KOPT-K1 (cell line): ENCODE results near the gene PNPLA8.
"Not testable (repeated sequence)": the region's sequence is repeated elsewhere in the genome, so short reads cannot be mapped to it uniquely, and the experiment has no call there.

Experiments used
- H3K27ac ChIP-seq: fragments of 200-600 bp; sonication (generic); 2 replicates; pipeline ENCODE4 v1.5.1; 2016; ENCODE audit warnings: antibody characterized with exemption, mild to moderate bottlenecking, low read depth, low read length; ENCODE audit not compliant: poor library complexity, severe bottlenecking
- H3K36me3 ChIP-seq: fragments of 200-600 bp; sonication (generic); 2 replicates; pipeline ENCODE4 v1.5.1; 2017; ENCODE audit warnings: antibody characterized with exemption, mild to moderate bottlenecking, low read length, moderate library complexity; ENCODE audit not compliant: insufficient read depth
- H3K9me3 ChIP-seq: fragments of 200-600 bp; sonication (generic); 2 replicates; pipeline ENCODE4 v1.5.1; 2017; ENCODE audit warnings: antibody characterized with exemption, low read length, mild to moderate bottlenecking; ENCODE audit not compliant: insufficient read depth, poor library complexity, severe bottlenecking

Gene PNPLA8

DNA sequence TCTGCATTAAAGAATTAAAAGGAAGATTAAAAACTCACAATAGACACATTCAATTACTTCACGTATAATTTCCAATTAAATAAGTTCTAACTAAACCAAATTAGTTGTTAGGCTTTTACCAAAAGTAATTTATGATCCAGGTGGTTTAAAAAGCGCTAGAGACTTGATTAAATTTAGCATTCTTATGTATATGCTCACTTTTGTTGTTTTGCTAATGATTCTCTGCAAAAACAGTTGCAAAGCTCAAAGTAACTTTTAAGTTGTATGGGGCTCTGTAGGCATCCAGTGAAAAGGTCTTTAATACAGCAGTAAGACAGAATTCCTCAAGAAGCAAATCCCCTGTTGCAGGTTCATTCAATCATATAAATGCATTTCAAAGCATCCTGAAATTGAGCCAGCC, 15.5 kb upstream of the PNPLA8 start:
- Histone ChIP-seq H3K9me3 (no peaks in the 10 kb centered on the region), H3K36me3 (no peaks in the 10 kb centered on the region), H3K27ac (no peak overlapping the region)

DNA sequence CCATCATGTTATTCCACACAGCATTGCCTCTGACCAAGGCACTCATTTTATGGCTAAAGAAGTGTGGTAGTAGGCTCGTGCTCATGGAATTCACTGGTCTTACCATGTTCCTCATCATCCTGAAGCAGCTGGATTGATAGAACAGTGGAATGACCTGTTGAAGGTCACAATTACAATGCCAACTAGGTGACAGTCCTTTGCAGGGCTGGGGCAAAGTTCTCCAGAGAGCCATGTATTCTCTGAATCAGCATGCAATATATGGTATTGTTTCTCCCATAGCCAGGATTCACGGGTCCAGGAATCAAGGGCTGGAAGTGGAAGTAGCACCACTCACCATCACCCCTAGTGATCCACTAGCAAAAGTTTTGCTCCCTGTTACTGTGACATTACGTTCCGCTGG, 12.8 kb upstream of the PNPLA8 start:
- not testable (repeated sequence) for H3K36me3 ChIP-seq, H3K9me3 ChIP-seq, H3K27ac ChIP-seq

DNA sequence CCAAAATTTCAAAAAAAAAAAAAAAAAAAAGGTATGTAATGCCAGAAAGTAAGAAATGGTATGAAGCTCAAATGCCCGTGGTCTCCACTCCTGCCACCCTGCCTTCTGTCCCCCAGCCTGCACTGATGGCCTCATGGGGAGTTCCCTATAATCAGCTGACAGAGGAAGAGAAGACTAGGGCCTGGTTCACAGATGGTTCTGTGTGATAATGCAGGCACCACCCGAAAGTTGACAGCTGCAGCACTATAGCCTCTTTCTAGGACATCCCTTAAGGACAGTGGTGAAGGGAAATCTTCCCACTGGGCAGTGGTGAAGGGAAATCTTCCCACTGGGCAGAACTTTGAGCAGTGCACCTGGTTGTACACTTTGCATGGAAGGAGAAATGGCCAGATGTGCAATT, 12.3 kb upstream of the PNPLA8 start:
- not testable (repeated sequence) for H3K36me3 ChIP-seq, H3K27ac ChIP-seq

DNA sequence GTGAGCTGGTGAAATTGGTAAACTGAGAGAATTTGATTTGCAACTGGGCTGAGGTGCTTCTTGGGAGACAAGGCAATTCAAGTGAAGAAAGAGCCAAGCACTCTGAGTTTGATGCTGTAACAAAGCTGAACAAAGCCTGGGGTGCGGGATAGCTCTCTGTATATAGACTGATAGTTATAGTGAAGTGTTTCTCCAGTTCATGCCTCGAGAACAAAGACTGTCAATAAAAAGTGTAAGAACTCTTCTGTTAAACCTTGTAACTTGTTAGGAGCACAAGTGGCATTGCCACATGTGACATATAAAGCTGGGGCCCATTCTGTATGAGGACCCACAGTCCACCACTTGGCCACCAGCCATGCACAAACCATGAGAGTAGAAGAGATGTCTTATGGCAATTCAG, 11.3 kb upstream of the PNPLA8 start:
- no peaks in the 10 kb centered on the region for H3K9me3 ChIP-seq
- H3K27ac ChIP-seq, result no peak overlapping the region
- H3K36me3 ChIP-seq, result no peaks in the 10 kb centered on the region

More for the DNA sequence above, 12.3 kb upstream of the PNPLA8 start:
- H3K9me3 ChIP-seq, result not testable (repeated sequence)

DNA sequence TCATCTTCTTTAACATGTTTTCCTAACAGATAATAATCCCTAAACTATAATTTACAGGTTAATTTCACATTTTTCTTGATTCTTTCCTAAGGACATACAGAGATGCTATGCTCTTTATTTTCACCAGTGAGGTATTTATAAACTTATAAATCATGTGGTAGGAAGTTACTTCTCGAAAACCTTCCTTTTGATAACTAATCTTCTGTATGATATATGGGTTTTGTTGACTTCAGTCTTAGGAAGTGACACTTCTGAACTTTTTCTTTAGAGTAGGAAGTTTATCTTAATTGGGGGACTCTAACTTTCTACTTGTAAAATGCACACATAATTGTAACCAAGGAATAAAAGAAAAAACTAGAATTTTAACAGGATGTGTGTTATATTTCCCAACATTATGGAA, 9.8 kb upstream of the PNPLA8 start:
- no peaks in the 10 kb centered on the region for H3K36me3 ChIP-seq
- no peak overlapping the region for H3K27ac ChIP-seq
- no peaks in the 10 kb centered on the region for H3K9me3 ChIP-seq

DNA sequence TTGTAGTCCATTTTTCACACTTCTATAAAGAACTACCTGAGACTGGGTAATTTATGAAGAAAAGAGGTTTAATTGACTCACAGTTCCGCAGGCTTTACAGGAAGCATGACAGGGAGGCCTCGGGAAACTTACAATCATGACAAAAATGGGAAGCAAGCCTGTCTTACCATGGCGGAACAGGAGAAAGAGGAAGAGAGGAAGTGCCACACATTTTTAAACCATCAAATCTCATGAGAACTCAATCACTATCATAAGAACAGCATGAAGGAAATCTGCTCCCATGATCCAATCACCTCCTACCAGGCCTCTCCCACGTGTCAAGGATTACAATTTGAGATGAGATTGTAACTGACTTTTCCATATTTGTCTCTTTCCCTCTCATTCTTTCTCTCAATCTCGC, 9.3 kb upstream of the PNPLA8 start:
- Histone ChIP-seq H3K36me3 (no peaks in the 10 kb centered on the region), H3K27ac (no peak overlapping the region), H3K9me3 (no peaks in the 10 kb centered on the region)

DNA sequence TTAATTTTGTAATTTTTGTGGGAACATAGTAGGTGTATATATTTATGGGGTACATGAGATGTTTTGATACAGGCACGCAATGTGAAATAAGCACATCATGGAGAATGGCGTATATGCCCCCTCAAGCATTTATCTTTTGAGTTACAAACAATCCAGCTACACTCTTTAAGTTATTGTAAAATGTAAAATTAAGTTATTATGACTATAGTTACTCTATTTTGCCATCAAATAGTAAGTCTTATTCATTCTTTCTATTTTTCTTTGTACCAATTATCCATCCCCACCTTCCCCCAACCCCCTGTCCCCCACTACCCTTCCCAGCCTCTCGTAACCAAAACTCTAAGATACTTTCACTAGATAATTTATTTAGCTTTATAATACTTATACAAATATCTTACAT, 7.8 kb upstream of the PNPLA8 start:
- Histone ChIP-seq H3K36me3 (no peaks in the 10 kb centered on the region), H3K9me3 (no peaks in the 10 kb centered on the region), H3K27ac (no peak overlapping the region)

DNA sequence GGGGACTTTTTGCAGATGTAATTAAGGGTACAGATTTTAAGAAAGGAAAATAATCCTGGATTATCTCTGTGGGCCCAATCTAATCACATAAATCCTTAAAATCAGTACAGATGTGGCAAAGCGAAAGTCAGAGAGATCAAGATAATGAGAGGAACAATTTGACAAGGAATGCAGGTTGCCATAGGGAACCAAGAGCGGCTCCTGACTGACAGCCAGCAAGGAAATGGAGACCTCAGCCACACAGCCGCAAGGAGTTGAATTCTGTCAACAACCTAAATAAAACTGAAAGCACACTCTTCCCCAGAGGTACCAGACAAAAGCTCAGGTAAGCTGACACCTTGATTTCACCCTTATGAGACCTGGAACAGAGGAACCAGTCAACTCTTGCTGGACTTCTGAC, 3.4 kb upstream of the PNPLA8 start:
- Histone ChIP-seq H3K36me3 (no peaks in the 10 kb centered on the region), H3K27ac (no peak overlapping the region), H3K9me3 (no peaks in the 10 kb centered on the region)

DNA sequence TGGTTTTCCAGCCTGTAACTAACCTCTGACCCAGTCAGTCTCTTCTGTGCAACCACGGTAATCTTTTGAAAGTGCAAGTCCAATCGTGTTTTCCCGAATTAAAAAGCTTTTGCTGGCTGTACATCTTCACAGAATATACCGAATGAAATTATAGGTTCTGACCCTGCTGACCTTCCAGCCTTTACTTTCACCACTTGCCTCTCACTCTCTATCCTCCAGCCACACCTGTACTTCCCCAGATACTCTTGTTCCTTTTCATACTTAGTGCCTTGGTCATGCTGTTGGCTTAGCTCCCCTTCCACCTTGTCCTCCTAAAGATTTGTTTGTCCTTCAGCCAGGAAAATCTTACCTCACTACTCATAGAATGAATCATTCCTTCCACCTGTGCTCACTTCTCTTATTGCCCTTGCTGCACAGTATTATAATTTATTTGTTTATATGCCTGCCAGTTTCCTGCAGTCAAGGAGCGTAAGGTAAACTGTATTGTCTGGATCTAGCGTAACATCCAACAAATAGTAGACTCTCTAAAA, 2.3 kb upstream of the PNPLA8 start:
- Histone ChIP-seq H3K27ac (no peak overlapping the region), H3K36me3 (no peaks in the 10 kb centered on the region), H3K9me3 (no peaks in the 10 kb centered on the region)

DNA sequence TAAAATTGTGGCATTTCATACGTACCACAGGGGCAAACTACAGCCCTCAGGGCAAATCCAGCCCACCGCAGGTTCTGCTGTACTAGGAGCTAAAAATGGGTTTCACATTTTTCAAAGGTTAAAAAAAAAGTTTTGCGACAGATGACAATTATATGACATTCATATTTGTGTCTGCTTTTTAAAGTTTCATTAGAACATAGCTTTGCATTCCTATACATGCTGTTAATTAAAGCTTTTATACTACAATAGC, 758 bp upstream of the PNPLA8 start:
- Histone ChIP-seq H3K36me3 (no peaks in the 10 kb centered on the region), H3K9me3 (no peaks in the 10 kb centered on the region), H3K27ac (peak overlapping the region; percentile 84)

DNA sequence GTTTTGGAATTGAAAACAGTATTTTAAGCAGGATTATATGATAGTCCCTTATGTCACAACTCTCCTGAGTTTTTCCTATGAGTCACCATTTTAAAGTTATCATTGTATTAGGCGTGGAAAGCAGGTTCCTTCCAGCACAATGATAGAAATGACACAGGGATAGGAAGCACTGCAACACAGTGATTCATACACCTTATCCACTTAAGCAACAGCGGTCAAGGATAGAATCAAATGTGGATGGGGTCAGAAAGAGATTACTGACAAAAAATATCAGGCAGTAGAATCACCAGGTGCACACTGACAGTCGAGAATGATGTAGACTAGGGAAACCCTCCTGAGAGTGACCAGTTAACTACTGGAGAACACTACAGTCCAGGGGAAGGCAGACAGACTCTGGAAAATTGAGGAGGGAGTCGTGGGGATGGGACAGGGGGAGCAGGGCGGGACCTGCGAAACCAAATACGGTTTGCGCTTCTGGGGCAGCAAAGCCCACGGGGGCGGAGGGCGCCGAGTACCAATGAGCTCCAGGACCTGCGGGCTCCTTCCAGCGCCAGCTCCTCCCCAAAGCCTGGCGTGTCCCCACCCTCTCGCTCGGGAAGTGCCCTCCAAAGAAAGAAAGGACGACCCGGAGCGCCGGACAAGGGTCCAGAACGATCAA, 479 bp downstream of the PNPLA8 start:
- Histone ChIP-seq H3K36me3 (no peaks in the 10 kb centered on the region), H3K27ac (peak overlapping the region; percentile 64), H3K9me3 (no peaks in the 10 kb centered on the region)

DNA sequence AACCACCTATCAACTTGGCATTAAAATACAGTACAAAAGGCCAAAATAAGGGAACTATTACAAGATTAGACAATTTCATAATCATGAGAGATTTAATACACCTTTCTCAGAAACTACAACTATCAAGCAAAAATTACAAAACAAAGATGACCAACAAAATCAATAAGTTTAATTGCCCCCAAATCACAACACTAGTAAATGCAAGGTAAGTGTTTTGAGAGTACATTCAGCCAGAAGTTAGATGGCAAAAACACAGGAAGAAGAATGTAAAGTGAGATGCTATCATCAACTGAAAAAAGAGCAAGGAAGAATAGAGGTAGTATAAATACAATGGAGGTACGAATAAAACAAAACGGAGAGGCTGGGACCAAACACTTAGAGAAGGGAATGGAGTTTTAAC, 3.2 kb downstream of the PNPLA8 start:
- peaks cover 6% of the 10 kb centered on the region for H3K36me3 ChIP-seq
- H3K9me3 ChIP-seq, result peaks cover 3% of the 10 kb centered on the region
- H3K27ac ChIP-seq, result no peak overlapping the region

DNA sequence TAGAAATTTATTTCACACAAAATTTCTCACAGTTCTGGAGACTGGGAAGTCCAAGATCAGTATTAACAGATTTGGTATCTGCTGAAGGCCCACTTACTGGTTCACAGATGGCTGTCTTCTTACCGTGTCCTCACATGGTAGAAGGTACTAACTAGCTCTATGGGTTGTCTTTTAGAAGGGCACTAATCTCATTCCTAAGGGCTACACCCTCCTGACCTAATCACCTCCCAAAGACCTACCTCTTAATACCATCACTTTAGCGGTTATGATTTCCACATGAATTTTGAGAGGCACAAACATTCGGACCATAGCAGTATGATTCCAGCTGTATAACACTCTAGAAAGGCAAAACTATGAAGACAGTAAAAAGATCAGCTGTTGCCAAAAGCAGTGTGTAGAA, 8.0 kb downstream of the PNPLA8 start:
- H3K27ac ChIP-seq, result no peak overlapping the region
- peaks cover 28% of the 10 kb centered on the region for H3K36me3 ChIP-seq
- peaks cover 3% of the 10 kb centered on the region for H3K9me3 ChIP-seq

DNA sequence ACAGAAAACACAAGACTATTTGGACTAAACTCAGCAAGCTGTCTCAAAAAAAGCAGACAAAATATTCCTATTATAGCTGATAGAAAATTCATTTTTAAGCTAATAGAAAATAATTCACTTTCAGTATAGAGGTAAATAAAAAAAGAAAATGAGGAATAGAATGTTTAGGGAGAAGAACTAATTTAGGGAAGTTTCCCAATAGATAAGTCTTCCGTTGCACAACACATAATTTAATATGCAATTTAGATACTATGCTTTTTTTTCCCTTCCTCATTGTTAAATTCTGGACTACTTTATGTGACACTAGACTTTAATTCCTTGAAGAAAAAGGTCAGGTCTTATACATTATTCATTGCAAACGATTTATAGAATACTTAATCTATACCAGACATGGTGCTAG, 10.3 kb downstream of the PNPLA8 start:
- no peak overlapping the region for H3K27ac ChIP-seq
- H3K9me3 ChIP-seq, result peaks cover 3% of the 10 kb centered on the region
- H3K36me3 ChIP-seq, result peaks cover 38% of the 10 kb centered on the region

DNA sequence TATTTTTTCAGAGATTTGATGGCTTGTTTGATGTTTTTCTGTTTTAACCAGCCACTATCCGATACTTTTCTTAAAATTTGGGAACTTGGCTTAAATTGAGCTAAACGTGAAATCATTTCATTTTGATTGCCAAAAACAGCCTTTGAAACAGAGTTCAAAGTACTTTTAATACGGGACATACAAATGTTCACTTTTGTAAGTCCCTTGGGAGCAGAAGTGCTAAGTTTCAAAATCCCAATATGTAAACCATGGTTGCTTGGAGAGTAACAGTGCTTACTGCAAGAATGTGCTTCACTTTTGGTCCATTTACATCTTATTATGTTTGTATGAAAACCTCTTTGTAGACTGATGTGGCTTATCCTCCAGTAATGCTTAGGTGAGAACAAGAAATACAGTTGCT, 10.9 kb downstream of the PNPLA8 start:
- Histone ChIP-seq H3K36me3 (peaks cover 43% of the 10 kb centered on the region), H3K27ac (no peak overlapping the region), H3K9me3 (peaks cover 3% of the 10 kb centered on the region)

DNA sequence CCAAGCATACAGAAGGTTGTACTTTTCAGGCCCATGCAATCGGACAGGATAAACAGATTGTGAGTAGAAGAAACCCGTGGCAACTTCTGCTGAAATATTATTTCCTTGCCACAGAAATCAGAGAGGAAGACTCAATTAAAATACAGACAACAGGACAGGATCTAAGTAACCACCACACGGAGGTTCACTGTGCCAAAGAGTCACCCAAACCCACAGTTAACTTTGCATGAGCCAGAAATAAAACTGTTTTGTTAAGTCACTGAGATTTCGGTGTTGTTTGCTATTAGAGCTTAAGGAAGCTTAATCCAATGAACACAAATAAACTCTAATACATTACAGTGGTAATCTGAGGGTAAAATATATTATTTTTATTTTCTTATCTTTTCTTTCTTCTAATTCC, 14.0 kb downstream of the PNPLA8 start:
- H3K36me3 ChIP-seq, result peaks cover 28% of the 10 kb centered on the region
- no peak overlapping the region for H3K27ac ChIP-seq

DNA sequence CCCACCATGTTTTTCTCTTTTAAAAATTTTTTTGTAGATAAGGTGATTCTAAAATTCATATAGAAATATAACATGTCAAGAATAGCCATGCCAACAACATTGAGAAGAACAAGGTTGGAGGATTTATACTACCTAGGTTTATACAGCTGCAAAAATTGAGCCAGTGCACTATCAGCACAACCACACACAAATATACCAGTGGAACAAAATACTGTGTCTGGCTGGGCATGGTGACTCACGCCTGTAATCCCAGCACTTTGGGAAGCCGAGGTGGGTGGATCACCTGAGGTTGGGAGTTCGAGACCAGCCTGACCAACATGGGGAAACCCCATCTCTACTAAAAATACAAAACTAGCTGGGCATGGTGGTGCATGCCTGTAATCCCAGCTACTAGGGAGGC, 21.4 kb downstream of the PNPLA8 start:
- peaks cover 11% of the 10 kb centered on the region for H3K36me3 ChIP-seq
- not testable (repeated sequence) for H3K27ac ChIP-seq, H3K9me3 ChIP-seq

More for the DNA sequence above, 14.0 kb downstream of the PNPLA8 start:
- H3K9me3 ChIP-seq, result no peaks in the 10 kb centered on the region
